Stimulated activated naive CD8-positive, alpha-beta T cell treated with anti-CD3 and anti-CD28 coated beads, Interleukin-15, amount 100 ng/mL, for 72 hours (primary cell): Measurements from ENCODE around the gene TGFB1.

Experiments used
- ATAC-seq: fragments of 150-1000 bp; cut with Tn5 transposase; 2 replicates; pipeline ENCODE4 v1.10.0; 2021; ENCODE audit warnings: mild to moderate bottlenecking, moderate library complexity
- DNase-seq, 2 donors: peaks; one replicate each; pipeline ENCODE4 v3.0.0; 2021 to 2022
- H3K27ac Mint-ChIP-seq, 2 donors: one replicate each; pipeline ENCODE4 v1.8.0; 2022; ENCODE audit warnings: mild to moderate bottlenecking in 2 of 2, mixed read lengths in 2 of 2, moderate library complexity in 2 of 2
- H3K27me3 Mint-ChIP-seq: one replicate; pipeline ENCODE4 v1.8.0; 2022; ENCODE audit warnings: mixed read lengths
- H3K4me1 Mint-ChIP-seq: one replicate; pipeline ENCODE4 v1.8.0; 2022; ENCODE audit warnings: mild to moderate bottlenecking, mixed read lengths
- H3K4me3 Mint-ChIP-seq, 2 donors: one replicate each; pipeline ENCODE4 v1.8.0; 2022; ENCODE audit warnings: mild to moderate bottlenecking in 2 of 2, mixed read lengths in 2 of 2, moderate library complexity in 1 of 2
- H3K9me3 Mint-ChIP-seq, 2 donors: one replicate each; pipeline ENCODE4 v1.8.0; 2022; ENCODE audit warnings: mixed read lengths in 2 of 2

Gene TGFB1

DNA sequence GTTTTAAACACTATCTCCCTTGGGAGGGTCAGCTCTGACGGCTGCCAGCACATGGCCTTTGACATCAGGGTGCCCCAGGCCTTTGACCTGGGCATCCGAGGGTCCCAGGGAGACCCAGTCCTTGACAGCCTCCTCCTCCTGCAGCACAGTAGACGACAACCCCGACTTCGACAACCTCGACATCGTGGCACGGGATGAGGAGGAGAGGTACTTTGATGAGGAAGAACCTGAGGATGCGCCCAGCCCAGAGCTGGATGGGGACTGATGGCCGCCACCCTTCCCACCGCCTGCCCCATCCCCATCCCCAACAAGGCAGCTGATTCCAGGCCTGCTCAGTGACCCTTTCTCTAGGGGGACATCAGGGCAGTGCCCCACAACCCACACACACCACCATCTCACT is 31.3 kb downstream of the TGFB1 start:
- Mint-ChIP-seq H3K27me3 (no peaks in the 10 kb centered on the region), H3K4me3 (no peak overlapping the region), H3K4me1 (peaks cover 69% of the 10 kb centered on the region), H3K9me3 (no peaks in the 10 kb centered on the region), H3K27ac (peak overlapping the region; percentile 90 to 92)
- ATAC-seq (no peak), DNase-seq (no peak)

DNA sequence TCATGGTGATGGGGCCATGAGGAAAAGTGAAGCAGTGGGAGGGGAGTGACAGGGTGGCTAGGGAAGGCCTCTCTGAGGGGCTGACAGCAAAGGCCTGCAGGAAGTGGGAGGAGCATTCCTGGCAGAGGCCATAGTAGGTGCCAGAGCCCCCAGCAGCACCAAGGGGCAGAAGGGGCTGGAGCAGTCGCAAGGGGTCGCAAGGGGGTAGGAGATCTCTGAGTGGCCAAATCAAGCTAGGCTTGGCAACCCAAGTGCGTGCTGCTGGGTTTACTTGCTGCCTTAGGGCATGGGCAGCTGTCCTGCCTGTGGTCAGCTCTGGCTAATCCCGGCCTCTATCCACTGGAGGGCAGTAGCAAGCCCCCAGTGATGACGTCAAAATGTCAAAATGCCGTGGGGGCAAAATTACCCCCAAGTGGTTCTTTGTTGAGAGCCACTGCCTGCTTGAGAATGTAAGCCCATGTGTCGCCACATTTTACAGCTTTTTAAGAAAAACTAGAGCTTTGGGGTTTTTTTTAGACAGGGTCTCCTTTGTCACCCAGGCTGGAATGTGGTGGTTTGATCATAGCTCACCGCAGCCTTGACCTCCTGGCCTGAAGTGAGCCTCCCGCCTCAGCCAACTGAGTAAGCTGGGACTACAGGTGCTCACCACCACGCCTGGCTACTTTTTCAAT is 32.0 kb downstream of the TGFB1 start:
- no peak for ATAC-seq
- H3K27ac Mint-ChIP-seq: peak overlapping the region in 1 of 2 donors; percentile 64
- no peak overlapping the region for H3K4me3 Mint-ChIP-seq
- no peaks in the 10 kb centered on the region for H3K9me3 Mint-ChIP-seq
- no peak for DNase-seq
- peaks cover 62% of the 10 kb centered on the region for H3K4me1 Mint-ChIP-seq
- H3K27me3 Mint-ChIP-seq: no peaks in the 10 kb centered on the region

DNA sequence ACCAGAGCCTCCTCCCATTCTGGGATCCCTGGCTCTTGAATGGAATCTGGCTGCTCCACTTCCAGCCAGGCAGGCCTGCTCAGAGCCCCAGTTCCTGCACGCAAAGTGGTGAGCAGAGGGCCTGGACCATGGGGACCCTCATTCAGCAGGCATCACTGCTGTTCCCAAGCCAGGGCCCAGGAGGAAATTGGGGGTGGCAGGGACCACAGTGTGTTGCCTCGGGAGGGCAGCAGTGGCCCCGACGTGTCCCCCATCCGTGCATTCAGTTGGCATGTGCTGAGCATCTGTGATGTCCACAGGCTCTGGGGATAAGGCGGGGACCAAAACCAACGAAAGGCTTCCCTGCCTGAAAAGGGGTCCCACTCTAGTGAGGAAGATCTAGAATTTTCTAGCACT is 32.5 kb downstream of the TGFB1 start:
- H3K4me3 Mint-ChIP-seq: no peak overlapping the region
- peak overlapping the region in 1 of 2 donors; percentile 64 for H3K27ac Mint-ChIP-seq
- DNase-seq (no peak), ATAC-seq (no peak)
- peaks cover 57% of the 10 kb centered on the region for H3K4me1 Mint-ChIP-seq
- H3K27me3 Mint-ChIP-seq: no peaks in the 10 kb centered on the region
- no peaks in the 10 kb centered on the region for H3K9me3 Mint-ChIP-seq

DNA sequence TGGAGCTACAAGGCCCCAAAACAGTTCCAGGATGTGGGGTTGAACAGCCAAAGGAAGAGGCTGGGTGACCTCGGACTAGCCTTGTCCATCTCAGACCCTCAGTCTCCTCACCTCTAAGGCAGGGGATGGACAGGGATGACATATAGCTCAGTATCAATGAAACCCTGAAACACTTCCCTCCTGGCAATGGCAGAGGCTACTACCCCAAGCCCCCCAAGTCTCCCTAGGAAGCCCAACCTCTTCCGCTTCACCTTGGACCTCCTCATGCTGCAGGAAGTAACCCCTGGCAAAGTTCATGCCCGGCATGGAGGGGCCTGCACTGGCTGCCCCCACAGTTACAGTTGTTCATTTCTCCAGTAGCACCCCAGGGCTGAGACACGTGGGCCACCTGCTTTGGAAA is 33.2 kb downstream of the TGFB1 start:
- no peak for ATAC-seq
- Mint-ChIP-seq H3K4me1 (peaks cover 50% of the 10 kb centered on the region), H3K27ac (peak overlapping the region in 1 of 2 donors; percentile 79), H3K9me3 (no peaks in the 10 kb centered on the region), H3K4me3 (no peak overlapping the region), H3K27me3 (no peaks in the 10 kb centered on the region)
- DNase-seq: no peak

DNA sequence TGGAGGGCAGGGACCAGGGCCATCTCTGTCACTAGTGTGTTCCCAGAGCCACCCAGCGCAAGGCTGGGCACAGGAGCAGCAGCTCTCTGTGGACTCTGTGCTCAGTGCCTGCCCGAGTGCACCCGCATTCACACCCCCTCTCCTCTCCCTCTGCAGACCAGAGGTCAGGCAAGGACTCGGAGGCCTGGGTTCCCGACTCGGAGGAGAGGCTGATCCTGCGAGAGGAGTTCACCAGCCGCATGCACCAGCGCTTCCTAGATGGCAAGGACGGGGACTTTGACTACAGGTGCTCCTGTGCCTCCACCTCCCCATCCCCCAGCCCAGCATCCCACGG is 33.6 kb downstream of the TGFB1 start:
- H3K4me3 Mint-ChIP-seq: no peak overlapping the region

DNA sequence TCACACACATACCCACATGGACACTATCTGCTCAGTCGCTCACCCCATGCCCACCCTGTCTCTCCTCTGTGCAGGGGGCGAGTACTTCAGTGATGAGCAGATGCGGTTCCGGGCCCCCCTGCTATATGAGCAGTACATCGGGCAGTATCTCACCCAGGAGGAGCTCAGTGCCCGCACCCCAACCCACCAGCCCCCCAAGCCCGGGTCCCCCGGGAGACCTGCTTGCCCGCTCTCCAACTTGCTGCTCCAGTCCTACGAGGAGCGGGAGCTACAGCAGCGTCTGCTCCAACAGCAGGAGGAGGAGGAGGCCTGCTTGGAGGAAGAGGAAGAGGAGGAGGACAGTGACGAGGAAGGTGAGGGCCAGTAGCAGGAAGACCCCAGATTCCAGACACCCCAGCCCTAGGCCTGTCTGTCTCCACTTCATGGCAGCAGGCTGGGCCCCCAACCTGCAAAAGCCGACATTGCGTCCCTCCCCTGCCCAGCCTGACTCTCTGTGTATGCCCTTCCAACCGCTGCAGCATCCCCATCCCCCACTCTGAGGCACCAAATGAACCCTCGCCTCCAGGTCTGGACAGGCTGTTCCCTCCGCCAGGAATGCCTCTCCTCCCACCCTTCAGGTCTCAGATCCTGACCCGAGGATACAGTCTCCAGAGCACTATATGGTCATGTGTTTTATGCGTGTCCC is 34.1 kb downstream of the TGFB1 start:
- DNase-seq (no peak), ATAC-seq (peak; percentile 24)
- Mint-ChIP-seq H3K27me3 (no peaks in the 10 kb centered on the region), H3K27ac (peak overlapping the region in 1 of 2 donors; percentile 15), H3K4me1 (peaks cover 41% of the 10 kb centered on the region), H3K4me3 (no peak overlapping the region), H3K9me3 (no peaks in the 10 kb centered on the region)

More for the DNA sequence above, 33.6 kb downstream of the TGFB1 start:
- DNase-seq (no peak), ATAC-seq (no peak)
- Mint-ChIP-seq H3K27ac (no peak overlapping the region), H3K4me1 (peaks cover 46% of the 10 kb centered on the region), H3K27me3 (no peaks in the 10 kb centered on the region), H3K9me3 (no peaks in the 10 kb centered on the region)

DNA sequence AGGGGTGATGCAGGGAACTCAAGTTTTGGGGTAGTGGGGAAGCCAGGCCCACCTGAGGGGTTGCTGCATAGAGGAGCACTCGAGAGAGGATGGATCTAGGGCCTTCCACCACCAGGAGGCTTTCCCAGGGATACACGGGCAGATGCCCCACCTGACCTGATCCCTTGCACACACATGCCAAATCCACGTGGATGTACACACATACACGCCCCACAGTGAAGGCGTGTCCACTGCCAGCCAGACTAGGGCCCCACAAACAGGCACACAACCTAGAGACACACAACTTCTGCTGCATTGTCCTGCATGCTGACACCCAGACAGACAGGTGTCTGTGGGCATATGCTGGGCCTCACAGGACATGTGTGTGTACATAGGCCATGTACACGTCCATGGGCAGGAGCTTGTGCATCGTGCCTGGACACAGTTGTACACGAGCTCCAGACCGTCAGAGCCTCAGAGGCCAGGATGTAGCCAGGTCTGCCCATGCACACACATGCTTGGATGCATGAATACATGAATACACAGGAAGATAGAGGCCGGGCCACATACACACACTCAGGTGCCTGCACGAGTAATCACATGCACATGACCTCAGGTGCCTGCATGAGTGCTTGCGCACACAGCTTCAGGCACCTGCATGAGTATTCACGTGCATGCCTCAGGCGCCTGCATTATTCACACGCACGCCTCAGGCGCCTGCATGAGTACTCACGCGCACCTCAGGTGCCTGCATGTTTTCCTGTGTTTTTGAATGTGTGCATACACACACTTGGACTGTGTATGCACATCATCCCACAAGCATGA is 34.8 kb downstream of the TGFB1 start:
- Mint-ChIP-seq H3K4me1 (peaks cover 34% of the 10 kb centered on the region), H3K27ac (peak overlapping the region in 1 of 2 donors; percentile 15), H3K9me3 (no peaks in the 10 kb centered on the region), H3K4me3 (no peak overlapping the region), H3K27me3 (no peaks in the 10 kb centered on the region)
- ATAC-seq (peak; percentile 8), DNase-seq (no peak)

DNA sequence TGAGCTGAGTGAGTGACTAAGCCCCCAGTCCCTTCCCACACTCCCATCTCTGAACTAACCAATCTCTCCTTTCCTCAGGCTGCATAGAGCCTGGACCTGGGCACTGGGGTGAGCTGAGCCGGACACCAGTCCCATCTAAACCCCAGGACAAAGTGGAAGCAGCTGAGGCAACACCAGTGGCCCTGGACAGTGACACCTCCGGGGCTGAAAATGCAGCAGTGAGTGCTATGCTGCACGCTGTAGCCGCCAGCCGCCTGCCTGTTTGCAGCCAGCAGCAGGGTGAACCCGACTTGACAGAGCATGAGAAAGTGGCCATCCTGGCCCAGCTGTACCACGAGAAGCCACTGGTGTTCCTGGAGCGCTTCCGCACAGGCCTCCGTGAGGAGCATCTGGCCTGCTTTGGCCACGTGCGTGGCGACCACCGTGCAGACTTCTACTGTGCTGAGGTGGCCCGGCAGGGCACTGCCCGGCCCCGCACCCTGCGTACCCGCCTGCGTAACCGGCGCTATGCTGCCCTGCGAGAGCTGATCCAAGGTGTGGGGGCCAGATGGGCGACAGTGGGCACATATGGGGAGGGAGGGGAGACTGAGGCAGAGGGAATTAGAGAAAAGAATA is 37.3 kb downstream of the TGFB1 start:
- no peak for ATAC-seq
- Mint-ChIP-seq H3K27ac (peak overlapping the region in 1 of 2 donors; percentile 38), H3K27me3 (no peaks in the 10 kb centered on the region), H3K9me3 (no peaks in the 10 kb centered on the region), H3K4me3 (no peak overlapping the region), H3K4me1 (peaks cover 36% of the 10 kb centered on the region)
- DNase-seq: no peak

DNA sequence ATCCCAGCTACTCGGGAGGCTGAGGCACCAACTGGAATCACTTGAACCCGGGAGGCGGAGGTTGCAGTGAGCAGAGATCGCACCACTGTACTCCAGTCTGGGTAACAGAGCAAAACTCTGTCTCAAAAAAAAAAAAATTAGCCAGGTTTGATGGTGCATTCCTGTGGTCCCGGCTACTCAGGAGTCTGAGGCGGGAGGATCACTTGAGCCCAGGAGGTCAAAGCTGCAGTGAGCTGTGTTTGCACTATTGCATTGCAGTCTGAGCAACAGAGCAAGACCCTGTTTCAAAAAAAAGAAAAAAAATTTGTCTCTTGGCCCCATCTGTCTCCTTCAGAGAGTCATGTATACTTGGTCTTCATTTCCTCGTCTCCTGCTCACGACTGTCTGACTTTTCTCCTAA is 42.1 kb downstream of the TGFB1 start:
- DNase-seq (no peak), ATAC-seq (no peak)
- peak overlapping the region; percentile 88 to 99 for H3K4me3 Mint-ChIP-seq
- no peaks in the 10 kb centered on the region for H3K9me3 Mint-ChIP-seq
- peaks cover 55% of the 10 kb centered on the region for H3K4me1 Mint-ChIP-seq
- peak overlapping the region in 1 of 2 donors; percentile 64 for H3K27ac Mint-ChIP-seq
- H3K27me3 Mint-ChIP-seq: no peaks in the 10 kb centered on the region

DNA sequence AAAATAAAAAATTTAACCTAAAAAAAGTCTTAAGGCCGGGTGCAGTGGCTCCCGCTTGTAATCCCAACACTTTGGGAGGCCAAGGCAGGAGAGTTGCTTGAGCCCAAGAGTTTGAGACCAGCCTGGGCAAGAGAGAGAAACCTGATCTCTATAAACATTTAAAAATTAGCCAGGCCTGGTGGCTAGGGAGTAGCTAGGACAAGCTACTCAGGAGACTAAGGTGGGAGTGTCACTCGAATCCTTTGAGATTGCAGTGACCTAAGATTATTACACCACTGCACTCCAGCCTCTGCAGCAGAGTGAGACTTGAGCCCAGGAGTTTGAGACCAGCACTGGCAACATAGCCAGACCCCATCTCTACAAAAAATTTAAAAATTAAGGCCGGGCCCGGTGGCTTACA is 42.6 kb downstream of the TGFB1 start:
- Mint-ChIP-seq H3K4me3 (peak overlapping the region; percentile 88 to 99), H3K4me1 (peaks cover 60% of the 10 kb centered on the region), H3K9me3 (no peaks in the 10 kb centered on the region)

DNA sequence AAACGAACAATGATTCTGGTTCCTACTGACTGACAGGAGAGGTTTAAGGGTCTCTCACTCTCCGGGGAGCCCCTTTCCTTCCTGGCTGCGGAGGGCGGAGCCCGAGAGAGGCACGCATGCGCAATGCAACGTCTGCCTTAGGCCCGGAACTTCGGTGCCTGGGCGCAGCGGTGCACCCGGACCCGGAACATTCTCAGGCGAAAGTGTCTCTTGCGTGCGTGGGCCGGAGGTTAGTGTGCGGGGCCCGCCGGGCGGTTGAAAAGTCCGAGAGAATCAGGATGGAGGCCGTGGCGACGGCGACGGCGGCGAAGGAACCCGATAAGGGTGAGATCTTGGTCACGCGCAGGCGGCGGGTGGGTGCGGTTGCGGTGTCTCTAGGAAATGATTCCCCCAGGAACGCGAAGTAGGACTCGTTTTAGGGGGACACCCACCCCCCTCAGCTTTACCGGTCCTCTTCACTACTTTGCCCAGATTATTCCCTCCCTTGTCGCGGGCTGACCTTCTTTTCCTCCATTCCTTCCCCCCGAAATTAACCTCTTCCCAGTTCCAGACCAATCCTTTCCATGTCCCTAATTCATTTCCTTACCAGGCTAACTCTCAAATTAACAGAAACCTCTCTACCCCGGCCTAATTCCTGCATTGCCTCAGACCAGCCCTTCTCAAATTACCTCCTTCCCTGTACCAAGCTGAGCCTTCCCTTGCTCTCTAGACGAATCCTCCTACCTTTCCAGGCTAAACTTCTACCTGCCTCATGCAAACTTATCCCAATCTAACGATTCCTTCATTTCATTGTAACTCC is 43.5 kb downstream of the TGFB1 start, which contains the start of gene CCDC97:
TSS of gene CCDC97 (plus strand) at position 140 of the 799 bp plus-strand sequence. CDS start at position 279, 139 bp downstream.
- H3K9me3 Mint-ChIP-seq: no peaks in the 10 kb centered on the region
- no peaks in the 10 kb centered on the region for H3K27me3 Mint-ChIP-seq
- H3K4me1 Mint-ChIP-seq: peaks cover 69% of the 10 kb centered on the region
- peak within 1 kb of the TSS; percentile 94 to 98 for H3K27ac Mint-ChIP-seq
- ATAC-seq (peak; percentile 78), DNase-seq (peak; percentile 92 to 93)
- peak within 1 kb of the TSS; percentile 88 to 99 for H3K4me3 Mint-ChIP-seq

More for the DNA sequence above, 42.6 kb downstream of the TGFB1 start:
- ATAC-seq (no peak), DNase-seq (no peak)
- H3K27me3 Mint-ChIP-seq: no peaks in the 10 kb centered on the region
- peak overlapping the region in 1 of 2 donors; percentile 98 for H3K27ac Mint-ChIP-seq

DNA sequence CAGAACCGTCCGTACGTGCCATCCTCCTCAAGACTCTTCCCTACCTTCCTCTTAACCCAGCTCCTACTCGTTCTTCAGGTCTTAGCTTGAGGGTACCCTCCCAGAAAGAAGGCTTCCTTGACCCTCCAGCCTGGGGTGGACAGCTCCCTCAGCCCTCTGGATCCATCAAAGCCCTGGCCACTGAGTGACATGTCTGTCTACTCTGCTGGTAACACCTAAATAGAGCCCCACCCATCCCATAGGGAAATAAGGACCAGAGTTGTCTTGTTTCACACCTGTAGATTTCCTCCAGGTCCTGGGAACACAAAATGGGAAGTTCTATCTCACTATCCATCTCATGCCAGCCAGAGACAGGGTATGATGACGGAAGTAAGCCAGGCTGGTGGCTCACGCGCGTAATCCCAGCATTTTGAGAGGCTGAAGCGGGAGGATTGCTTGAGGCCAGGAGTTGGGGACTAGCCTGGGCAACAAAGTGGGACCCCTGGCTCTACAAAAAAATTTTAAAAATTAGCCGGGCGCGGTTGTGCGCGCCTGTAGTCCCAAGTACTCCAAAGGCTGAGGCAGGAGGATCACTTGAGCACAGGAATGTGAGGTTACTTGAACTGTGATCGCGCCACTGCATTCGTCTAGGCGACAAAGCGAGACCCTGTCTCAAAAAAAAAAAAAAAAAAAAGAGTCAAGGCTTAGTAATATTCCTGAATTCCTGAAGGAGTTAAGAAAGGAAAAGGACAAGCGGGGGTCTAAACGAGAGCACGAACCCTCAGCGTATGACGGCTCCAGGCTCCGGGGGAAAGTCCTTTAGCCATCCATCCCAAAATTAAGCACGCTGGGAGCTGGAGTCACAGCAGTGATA is 44.3 kb downstream of the TGFB1 start:
- H3K4me3 Mint-ChIP-seq: peak overlapping the region; percentile 88 to 99
- no peaks in the 10 kb centered on the region for H3K9me3 Mint-ChIP-seq
- peaks cover 77% of the 10 kb centered on the region for H3K4me1 Mint-ChIP-seq
- ATAC-seq (peak; percentile 13), DNase-seq (peak; percentile 44 to 53)
- no peaks in the 10 kb centered on the region for H3K27me3 Mint-ChIP-seq
- peak overlapping the region; percentile 94 to 98 for H3K27ac Mint-ChIP-seq

DNA sequence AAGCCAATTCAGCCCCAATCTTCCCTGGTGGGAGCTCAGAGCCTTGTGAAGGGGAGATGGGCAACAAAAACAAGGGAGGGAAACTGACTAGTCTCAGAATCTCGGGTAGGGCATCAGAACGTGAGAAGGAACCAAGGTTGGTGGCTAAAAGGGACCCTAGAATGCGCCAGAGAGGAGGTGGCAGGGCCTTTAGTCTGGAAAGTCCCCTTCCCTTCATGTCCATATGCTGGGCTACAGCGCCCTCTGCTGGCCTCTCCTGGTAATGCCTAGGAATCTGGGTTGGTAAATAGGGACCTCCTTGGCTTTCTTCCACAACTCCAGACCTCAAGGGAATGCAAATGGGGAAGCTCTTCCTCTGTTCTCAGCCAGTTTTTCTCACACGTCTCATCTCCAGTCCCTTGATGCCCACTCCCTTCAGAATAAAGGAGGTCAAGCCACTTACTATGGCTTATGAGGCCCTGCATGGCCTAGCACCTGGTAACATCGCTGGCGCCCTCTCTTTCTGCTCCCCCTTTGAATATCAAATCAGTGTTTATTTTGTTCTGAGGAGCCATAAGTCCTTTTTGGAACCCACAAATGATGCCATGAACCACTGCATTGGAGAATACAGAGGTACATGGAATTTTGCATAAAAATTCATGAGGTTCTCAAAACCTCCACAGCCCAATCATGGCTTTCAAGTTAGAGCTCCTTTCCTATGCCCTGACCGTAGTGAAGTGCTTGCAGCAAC is 45.1 kb downstream of the TGFB1 start:
- Mint-ChIP-seq H3K27ac (peak overlapping the region; percentile 94 to 98), H3K4me3 (peak overlapping the region; percentile 88 to 99), H3K4me1 (peaks cover 84% of the 10 kb centered on the region), H3K27me3 (no peaks in the 10 kb centered on the region), H3K9me3 (no peaks in the 10 kb centered on the region)
- DNase-seq: peak; percentile 89 to 90
- ATAC-seq: peak; percentile 69
